Fibroblast of upper back skin (primary cell): Measurements from ENCODE around the gene NCKAP5.
A peak's percentile ranks its signal among the peaks of the same experiment; 100 is the strongest.

Experiments used
- DNase-seq: peaks from one replicate; pipeline ENCODE4 v3.0.0-alpha.2; 2013

Gene NCKAP5

GRCh38 chr2:133062931-133063665 is 505.2 kb downstream of the NCKAP5 start:
- peak; percentile 78 for DNase-seq

DNA sequence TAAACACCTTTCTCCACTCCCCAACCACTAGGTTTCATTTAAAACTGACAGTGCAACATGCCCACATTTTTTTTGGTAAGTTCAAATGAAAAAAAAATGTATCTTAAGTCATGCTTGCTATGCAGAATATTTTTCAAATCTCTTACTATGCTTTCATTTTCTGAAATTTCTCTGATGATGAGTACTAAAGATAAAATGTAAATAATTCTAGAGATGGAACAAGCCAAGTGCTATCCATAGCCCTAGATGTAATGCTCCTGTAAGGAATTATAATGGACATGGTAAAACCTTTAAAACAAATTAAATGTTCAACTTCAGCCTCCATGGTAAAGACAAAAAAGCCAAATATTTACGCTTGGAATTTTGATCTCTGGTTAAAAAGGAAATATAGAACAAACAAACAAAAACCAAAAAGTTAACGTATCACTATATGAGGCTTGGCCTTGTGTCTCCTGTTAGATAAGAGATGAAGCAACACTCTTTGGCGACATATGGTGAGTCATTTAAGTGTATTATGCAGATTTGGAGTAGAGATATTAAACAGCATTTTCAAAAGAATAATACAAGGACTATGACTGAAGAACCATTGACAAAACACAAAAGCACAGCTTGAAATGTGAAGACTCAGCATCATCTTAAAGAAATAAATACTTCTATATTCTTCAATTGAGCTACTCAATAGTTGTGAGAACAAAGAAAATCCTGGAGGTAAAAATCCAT is 506.2 kb downstream of the NCKAP5 start:
- DNase-seq: peak; percentile 23

GRCh38 chr2:133054297-133054696 is 514.0 kb downstream of the NCKAP5 start:
- DNase-seq: peak; percentile 73

GRCh38 chr2:133053541-133053940 is 514.7 kb downstream of the NCKAP5 start:
- no peak for DNase-seq

GRCh38 chr2:133045787-133046186 is 522.5 kb downstream of the NCKAP5 start:
- DNase-seq: no peak

- DNase-seq: peak; percentile 16
These were observed 523.7 kb downstream of the NCKAP5 start for GRCh38 chr2:133044556-133044955.

DNA sequence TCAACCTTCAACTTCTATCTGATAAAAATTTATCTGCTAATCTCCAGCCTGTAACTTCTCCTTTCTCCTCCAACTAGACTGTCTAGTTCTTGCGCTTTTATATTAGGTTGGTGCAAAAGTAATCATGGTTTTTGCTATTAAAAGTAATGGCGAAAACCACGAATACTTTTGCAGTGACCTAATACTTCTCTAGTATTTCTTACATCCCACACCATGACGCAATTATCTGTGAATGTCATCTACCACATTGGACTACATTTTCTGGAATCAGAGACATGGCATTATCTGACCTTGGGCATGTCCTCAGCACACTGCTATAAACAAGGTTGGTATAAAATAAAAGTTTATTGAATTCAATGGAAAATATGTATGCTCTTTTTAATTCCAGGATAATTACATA is 528.1 kb downstream of the NCKAP5 start:
- DNase-seq: peak; percentile 53

- peak; percentile 6 for DNase-seq
These were observed 528.7 kb downstream of the NCKAP5 start for GRCh38 chr2:133039531-133039930.

DNA sequence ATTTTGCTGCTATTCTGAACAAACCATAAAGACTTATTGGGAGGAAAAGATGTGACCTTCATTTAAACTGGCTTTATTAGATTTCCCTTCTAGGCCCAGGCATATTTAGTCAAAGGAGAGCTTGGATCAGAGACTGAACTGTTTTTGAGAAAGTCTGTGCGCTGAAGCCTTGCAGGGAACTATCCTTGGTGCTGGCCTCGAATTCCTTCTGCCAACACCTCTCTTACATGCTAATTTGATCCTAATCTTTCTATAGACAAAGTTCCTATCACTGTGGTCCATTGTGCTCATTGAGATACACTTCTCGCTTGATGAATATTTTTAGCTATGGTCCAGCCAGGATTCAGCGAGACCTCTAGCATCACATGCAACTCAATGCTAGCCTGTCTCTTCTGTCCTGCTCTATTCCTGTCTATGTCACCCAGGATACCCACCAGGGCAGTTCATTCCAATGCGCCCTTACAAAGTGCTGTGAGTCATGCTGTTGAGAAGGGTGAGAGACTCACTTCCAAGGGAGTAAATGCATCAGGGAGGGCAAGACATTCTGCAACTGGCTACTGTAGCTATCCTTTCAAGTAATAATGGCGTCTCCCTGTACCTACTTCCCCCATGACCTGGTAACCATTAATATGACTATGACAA is 541.6 kb downstream of the NCKAP5 start:
- DNase-seq: peak; percentile 14

DNA sequence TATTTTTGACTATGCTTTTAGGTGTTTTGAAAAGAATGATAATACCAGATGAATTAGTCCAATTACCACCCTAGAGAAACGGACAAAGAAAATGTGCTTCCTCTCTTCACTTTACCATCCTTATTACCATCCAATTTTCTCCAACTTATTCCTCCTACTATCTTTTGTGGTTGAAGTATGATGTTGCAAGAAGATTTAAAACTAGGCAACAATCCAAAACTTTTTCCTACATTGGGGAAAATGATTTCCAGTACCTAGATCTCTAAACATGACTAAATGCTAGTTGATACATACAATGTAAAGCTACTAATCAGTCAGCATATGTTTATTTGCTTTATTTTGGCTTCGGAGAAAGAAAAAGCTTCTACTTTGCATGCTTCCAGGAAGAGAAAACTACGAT is 543.3 kb downstream of the NCKAP5 start:
- peak; percentile 5 for DNase-seq

GRCh38 chr2:133012847-133013734 is 555.2 kb downstream of the NCKAP5 start:
- DNase-seq: no peak

DNA sequence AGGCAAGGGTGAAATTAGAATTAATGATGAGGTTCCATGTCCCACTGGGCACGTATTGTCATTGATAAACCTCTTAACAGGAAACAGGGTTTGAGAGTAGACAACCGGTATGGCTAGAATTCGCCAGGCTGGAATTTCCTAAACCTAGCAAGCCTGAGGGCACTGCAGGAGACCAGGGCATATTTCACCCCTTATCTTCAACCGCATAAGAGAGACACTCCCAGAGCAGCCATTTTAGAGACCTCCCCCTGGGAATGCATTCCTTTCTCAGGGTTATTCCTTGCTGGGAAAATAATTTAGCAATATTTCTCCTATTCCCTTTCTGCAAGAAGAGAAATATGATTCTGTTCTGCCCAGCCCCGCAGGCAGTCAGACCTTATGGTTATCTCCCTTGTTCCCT is 563.6 kb downstream of the NCKAP5 start:
- no peak for DNase-seq

DNA sequence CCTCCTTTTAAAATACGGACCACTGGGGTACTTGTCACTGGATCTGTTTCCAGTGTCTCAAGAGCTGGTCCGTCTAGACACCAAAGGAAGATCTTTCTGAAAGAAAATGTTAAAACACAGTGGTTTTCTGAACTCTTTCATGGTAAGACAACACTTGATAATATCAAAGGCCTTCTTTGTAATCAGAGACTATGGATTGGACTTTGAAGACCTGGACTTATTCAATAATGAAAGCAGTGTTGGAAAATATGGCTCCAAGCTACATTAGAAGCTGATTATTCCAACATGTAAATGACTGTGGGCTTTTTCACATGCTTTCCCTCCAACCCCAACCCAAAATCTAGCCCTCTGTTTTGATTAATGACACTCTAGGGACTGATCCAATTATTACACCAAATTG is 568.8 kb downstream of the NCKAP5 start:
- DNase-seq: no peak

- DNase-seq: no peak
These were observed 570.0 kb downstream of the NCKAP5 start for GRCh38 chr2:132998221-132998620.

DNA sequence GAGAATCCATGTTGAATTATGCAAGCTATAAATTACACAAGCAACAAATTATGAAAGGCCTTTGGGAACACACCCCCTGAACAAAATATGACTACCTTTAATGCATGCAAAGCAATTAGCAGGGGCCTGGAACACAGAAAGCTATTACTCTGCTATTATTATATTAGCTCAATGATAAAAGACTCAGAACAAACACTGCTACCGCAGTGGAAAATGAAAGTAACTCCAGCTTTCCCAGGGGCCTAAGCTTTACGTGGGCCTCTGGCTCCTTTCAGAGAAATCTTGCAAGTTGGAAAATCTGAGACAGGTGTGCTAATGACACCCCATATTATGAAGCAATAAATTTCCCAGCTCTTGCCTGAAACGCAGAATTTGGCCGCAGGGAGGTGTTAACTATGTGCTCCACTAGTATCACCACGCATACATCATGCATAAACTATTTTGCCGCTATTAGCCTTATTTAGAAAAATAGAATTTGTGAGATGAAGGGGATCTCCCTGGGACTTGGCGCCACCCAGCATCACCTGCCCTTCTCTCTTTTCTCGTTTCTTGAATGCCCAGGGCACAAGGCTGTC is 576.7 kb downstream of the NCKAP5 start:
- peak; percentile 4 for DNase-seq

DNA sequence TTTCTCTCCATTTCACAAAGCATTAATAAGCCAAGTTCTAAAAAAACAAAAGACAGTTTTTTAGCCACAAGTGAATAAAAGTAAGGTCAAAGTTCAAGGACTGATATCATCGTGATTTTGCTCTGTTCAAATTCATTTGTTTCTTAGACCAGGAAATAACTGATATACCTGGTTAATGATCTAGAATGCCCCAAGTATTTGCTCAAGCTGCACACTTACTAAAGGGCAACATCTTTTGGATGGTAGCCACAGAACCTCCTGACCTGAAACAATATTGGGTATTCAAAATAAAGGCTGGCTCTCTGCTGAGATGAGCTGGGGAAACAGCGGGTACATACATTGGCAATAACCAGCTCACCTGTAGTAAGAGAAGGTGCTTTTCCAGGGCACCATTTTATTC is 583.5 kb downstream of the NCKAP5 start:
- DNase-seq: no peak

DNA sequence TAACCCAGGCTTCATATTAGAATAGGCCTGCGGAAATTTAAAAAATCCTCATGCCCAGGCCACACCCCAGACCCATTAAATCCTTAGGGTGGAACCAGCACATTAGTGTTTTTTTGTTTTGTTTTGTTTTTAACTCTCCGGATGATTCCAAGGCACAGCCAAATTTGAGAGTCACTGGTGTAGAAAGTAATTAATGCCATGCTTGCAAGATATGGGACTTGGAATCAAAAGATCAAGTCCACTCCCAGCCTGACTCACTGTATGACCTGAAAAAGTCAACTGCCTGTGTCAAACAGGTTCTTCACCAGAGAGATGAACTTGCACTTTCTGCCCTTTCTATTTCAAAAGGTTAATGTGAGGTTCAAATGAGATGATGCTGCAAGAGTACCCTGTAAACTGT is 588.0 kb downstream of the NCKAP5 start:
- no peak for DNase-seq

DNA sequence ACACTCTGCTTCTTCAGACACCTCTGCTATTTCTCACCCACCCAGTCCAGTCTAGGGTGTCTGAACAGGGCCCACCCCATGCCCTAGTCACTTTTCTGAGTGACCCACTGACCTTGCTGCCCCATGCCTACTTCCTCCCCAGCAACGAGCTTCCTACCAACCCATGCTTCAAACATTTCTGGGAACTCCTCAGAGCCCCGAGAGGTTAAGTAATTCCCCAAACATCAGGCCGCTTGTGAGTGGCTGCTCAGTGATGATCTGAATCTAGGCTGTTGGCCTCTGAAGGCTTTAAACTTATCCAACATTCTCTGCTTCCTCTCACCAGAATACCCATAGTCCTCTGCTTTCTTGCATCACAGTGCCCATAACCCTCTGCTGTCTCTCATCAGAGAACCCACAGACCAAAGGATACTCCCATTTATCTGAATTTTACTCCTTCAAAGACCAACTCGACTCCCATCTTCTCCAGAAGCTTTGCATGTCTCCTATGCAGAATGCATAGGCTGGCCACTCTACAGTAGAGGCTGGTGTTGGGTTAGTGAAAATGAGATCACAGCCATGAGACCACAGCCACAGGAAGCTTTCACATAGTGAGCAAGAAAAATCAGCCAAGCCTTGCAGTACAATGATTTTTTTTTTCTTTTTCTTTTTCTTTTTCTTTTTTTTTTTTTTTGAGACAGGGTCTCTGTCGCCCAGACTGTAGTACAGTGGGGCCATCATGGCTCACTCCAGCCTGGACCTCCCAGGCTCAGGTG is 588.7 kb downstream of the NCKAP5 start:
- DNase-seq: no peak

DNA sequence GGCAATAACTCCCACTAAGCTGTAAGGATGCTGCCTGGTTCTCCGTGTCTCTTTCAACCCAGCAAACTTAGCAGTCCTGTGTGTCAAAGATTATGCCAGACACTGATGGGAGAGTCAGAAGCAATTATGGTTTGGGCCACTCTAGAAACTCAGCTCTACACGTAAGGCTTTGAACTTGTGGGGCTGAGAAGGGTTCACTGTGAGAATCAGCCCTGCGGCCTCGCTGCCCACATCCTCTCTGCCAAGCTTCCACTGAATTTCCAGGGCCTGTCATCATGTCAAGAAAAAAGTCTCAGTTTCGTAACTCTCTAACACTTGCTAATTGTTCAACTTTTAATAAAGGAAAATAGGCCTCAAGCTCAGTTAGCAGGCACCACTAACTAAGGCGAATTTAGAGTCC is 589.4 kb downstream of the NCKAP5 start:
- no peak for DNase-seq

DNA sequence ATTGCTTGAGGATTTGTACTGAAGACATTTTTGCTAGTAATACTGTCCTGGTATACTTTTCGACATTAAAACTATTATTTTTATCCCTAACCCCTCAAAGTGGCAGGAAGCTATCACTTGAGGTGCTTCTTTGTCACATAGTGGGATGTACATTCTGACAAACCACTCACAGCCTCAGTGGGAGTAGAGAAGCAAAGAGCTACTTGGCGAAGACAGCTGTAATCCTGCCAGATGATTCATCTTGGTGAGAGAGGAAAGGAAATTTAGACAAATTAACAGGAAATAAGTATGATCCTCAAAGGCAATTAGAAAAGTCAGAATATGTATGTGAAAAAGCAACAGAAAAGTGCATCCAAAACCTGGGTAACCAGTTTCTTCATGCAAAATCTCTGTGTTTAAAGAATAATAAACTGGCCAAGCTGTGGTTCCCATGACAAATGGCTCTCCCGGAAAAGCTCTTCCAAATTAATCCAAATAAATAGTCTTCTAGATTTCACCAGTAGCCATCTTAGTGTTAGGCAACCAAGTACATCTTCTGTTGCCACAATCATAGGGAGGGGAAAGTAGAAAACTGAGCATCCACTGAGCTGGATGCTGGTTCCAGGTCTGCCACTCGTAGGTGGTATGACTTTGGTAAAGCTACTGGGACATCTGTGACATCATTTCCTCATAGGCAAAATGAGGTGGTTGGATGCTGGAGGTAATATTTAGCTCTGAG is 590.3 kb downstream of the NCKAP5 start:
- peak; percentile 57 for DNase-seq
